Measurements from ENCODE around the gene ATXN3L.

Gene ATXN3L

DNA sequence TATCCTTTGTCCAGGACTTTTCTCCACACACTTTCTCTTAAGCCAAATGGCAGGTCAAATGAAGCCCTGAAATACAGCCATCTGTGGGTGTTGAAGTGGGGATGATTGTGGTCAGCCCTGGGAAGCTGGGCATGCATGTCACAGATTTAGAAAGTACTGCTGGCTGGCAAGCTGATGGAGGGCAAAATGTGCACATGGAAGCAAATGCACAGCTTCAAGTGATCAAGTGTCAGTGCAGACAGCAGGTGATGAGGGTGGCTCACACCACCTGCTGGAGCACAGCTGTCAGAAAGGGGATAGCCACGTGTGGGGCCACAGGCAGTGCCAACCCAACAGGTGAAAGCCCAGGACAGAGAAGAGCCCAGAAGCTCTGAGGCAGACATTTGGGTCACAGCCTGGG is 40.3 kb upstream of the ATXN3L start:
- DNase-seq (ENCODE audit: low read depth), result no peak

GRCh38 chrX:13357925-13358324 is 38.1 kb upstream of the ATXN3L start:
- no peak for TF ChIP-seq CTCF (IDR thresholded peaks at IDR 0.05; ENCODE audit: insufficient read depth, low read depth, low read length, missing control alignments)
- peak; percentile 83 for DNase-seq (ENCODE audit: low read depth)
- H3K4me3 ChIP-seq (ENCODE audit: low read length), result no peak overlapping the region

More for the DNA sequence above, 40.3 kb upstream of the ATXN3L start:
- TF ChIP-seq CTCF (IDR thresholded peaks at IDR 0.05; ENCODE audit: insufficient read depth, low read depth, low read length, missing control alignments), result no peak
- no peak overlapping the region for H3K4me3 ChIP-seq (ENCODE audit: low read length)

DNA sequence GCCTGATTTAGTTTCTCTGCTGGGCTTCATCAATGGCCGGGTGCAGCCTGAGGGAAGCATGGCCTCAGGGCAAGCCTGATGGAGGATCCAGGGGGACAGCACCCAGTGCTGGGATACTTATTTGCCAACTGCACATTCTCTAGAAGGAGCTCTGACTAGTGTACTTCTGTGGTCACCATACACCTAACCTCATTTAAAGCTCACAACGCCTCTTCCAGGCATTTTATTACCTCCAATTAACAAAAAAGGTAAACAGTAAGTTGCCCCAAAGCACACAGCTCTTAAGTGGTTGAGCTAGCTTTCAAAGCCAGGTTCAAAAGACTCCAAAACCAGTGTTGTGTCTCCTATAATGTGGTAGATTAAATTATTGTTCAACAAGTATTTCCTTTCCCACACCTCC is 26.8 kb upstream of the ATXN3L start:
- H3K4me3 ChIP-seq (ENCODE audit: low read length), result no peak overlapping the region
- DNase-seq (ENCODE audit: low read depth), result no peak
- TF ChIP-seq CTCF (IDR thresholded peaks at IDR 0.05; ENCODE audit: insufficient read depth, low read depth, low read length, missing control alignments), result no peak

DNA sequence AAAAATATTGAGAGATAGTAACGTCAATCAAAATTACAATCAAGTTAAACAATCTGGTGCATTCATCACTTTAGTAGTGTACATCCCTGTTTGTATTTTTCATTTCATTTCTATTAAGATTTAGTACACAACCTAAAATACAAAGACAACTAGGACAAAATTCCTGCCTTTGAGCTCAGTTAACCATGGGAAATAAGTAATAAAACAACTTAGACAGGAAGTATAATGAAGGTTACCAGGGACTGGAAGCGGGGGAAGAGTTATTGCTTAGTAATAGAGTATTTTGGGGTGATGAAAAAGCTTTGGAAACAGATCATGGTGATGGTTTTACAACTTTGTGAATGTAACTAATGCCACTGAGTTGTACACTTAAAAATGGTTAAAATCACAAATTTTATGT is 25.6 kb upstream of the ATXN3L start:
- H3K4me3 ChIP-seq (ENCODE audit: low read length), result no peak overlapping the region
- DNase-seq (ENCODE audit: low read depth), result no peak
- no peak for TF ChIP-seq CTCF (IDR thresholded peaks at IDR 0.05; ENCODE audit: insufficient read depth, low read depth, low read length, missing control alignments)

- no peak for TF ChIP-seq CTCF (IDR thresholded peaks at IDR 0.05; ENCODE audit: insufficient read depth, low read depth, low read length, missing control alignments)
- DNase-seq (ENCODE audit: low read depth), result no peak
- no peak overlapping the region for H3K4me3 ChIP-seq (ENCODE audit: low read length)
Observed at GRCh38 chrX:13345037-13345436, 25.2 kb upstream of the ATXN3L start.

DNA sequence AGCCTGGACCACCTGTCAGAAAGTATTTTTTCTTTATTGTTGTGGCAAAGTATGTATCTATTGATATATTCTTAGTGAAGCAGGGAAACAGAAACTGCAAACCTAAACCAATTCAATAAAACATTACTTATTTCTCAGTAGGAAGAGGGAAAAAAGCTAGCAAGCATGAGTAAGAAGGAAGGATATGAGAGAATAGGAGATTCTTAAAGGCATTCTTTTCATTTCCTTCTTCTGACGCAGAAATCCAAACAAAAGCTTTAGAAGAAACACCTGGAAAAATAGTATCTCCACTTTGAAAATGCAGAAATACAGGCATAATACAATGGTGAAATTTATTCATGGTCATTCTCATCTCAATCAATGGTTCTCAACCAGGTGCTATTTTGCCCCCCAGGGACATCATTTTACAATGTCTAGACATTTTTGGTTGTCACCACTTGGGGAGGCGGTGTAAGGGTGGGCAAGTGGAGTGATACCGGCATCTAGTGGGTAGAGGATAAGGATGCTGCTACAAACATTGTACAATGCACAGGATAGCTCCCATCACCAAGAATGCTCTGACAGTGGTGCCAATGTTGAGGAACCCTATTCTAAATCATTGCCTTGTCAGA is 21.7 kb upstream of the ATXN3L start:
- no peak for TF ChIP-seq CTCF (IDR thresholded peaks at IDR 0.05; ENCODE audit: insufficient read depth, low read depth, low read length, missing control alignments)
- H3K4me3 ChIP-seq (ENCODE audit: low read length), result no peak overlapping the region
- peak; percentile 22 for DNase-seq (ENCODE audit: low read depth)

GRCh38 chrX:13340182-13340791 is 20.4 kb upstream of the ATXN3L start:
- no peak for TF ChIP-seq CTCF (IDR thresholded peaks at IDR 0.05; ENCODE audit: insufficient read depth, low read depth, low read length, missing control alignments)
- DNase-seq (ENCODE audit: low read depth), result peak; percentile 50
- no peak overlapping the region for H3K4me3 ChIP-seq (ENCODE audit: low read length)
